ENCODE measurements around the gene TPP1.

TPP1 gene

GRCh38 chr11:6613496-6613895 lies 5.7 kb downstream of the TPP1 start:
- Histone ChIP-seq H3K9ac (peak overlapping the region; percentile 82; the same call in 1 of the 2 replicates), H3K36me3 (ENCODE audit: insufficient read depth) (no peaks in the 10 kb centered on the region), H4K20me1 (ENCODE audit: insufficient read depth) (no peaks in the 10 kb centered on the region), H3K4me2 (peak overlapping the region; percentile 52; the same call in 1 of the 2 replicates), H3K79me2 (ENCODE audit: insufficient read depth, low read depth) (peaks cover 9% of the 10 kb centered on the region; the same call in 1 of the 2 replicates), H3K27ac (peak overlapping the region; percentile 91; the same call in 1 of the 2 replicates), H3K27me3 (ENCODE audit: insufficient read depth, low read depth) (no peaks in the 10 kb centered on the region), H2AFZ (ENCODE audit: low read depth) (no peak overlapping the region), H3K4me1 (ENCODE audit: low read depth, poor library complexity, severe bottlenecking) (peaks cover 25% of the 10 kb centered on the region), H3K4me3 (IDR thresholded peaks at IDR 0.05; ENCODE audit: insufficient read depth, low read depth, low read length) (no peak overlapping the region)
- no peak for TF ChIP-seq CTCF (conservative IDR thresholded peaks at IDR 0.05; ENCODE audit: low read depth, low read length)

- peaks cover 9% of the 10 kb centered on the region; the same call in 1 of the 2 replicates for H3K79me2 ChIP-seq (ENCODE audit: insufficient read depth, low read depth)
- TF ChIP-seq CTCF (conservative IDR thresholded peaks at IDR 0.05; ENCODE audit: low read depth, low read length) = peak; percentile 80
- H3K4me1 ChIP-seq (ENCODE audit: low read depth, poor library complexity, severe bottlenecking) = peaks cover 33% of the 10 kb centered on the region
- H3K36me3 ChIP-seq (ENCODE audit: insufficient read depth) = no peaks in the 10 kb centered on the region
- no peak within 1 kb of the TSS for H3K4me3 ChIP-seq (IDR thresholded peaks at IDR 0.05; ENCODE audit: insufficient read depth, low read depth, low read length)
- peak within 1 kb of the TSS; percentile 60 for H2AFZ ChIP-seq (ENCODE audit: low read depth)
- peak within 1 kb of the TSS; percentile 82 for H3K9ac ChIP-seq
- no peaks in the 10 kb centered on the region for H4K20me1 ChIP-seq (ENCODE audit: insufficient read depth)
- H3K27me3 ChIP-seq (ENCODE audit: insufficient read depth, low read depth) = no peaks in the 10 kb centered on the region
- H3K27ac ChIP-seq = peak within 1 kb of the TSS; percentile 91
- H3K4me2 ChIP-seq = peak within 1 kb of the TSS; percentile 100
Measured at GRCh38 chr11:6612213-6613041, 6.8 kb downstream of the TPP1 start, which contains the start of gene TAF10. Gene TAF10 (minus strand): TSS chr11:6612216. CDS start chr11:6612189, 27 bp downstream.

DNA sequence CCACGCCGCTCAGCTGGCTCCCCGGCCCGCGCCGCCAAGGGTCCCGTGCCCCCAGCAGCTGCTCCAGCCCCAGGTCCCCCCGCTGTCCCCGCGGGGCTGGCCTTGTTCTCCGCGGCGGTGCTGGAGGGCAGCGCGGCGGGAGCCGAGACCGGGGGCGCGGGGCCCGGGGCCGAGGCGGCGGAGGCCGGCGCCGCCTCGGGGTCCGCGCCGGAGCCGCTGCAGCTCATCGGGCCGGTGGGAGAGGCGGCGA lies 7.3 kb downstream of the TPP1 start:
- Histone ChIP-seq H3K9ac (peak overlapping the region; percentile 82), H4K20me1 (ENCODE audit: insufficient read depth) (no peaks in the 10 kb centered on the region), H3K4me2 (peak overlapping the region; percentile 100; the same call in 1 of the 2 replicates), H3K79me2 (ENCODE audit: insufficient read depth, low read depth) (peaks cover 9% of the 10 kb centered on the region; the same call in 1 of the 2 replicates), H3K4me1 (ENCODE audit: low read depth, poor library complexity, severe bottlenecking) (peaks cover 39% of the 10 kb centered on the region), H2AFZ (ENCODE audit: low read depth) (0 out of 2 replicates have a peak overlapping the region, but pooled peaks have one; percentile 16), H3K36me3 (ENCODE audit: insufficient read depth) (no peaks in the 10 kb centered on the region), H3K4me3 (IDR thresholded peaks at IDR 0.05; ENCODE audit: insufficient read depth, low read depth, low read length) (no peak overlapping the region), H3K27me3 (ENCODE audit: insufficient read depth, low read depth) (no peaks in the 10 kb centered on the region), H3K27ac (peak overlapping the region; percentile 91; the same call in 1 of the 2 replicates)
- no peak for TF ChIP-seq CTCF (conservative IDR thresholded peaks at IDR 0.05; ENCODE audit: low read depth, low read length)

GRCh38 chr11:6611092-6611962 lies 7.9 kb downstream of the TPP1 start:
- no peak for TF ChIP-seq CTCF (conservative IDR thresholded peaks at IDR 0.05; ENCODE audit: low read depth, low read length)
- H3K4me2 ChIP-seq = peak overlapping the region; percentile 100
- H3K36me3 ChIP-seq (ENCODE audit: insufficient read depth) = no peaks in the 10 kb centered on the region
- H3K27ac ChIP-seq = peak overlapping the region; percentile 91; the same call in 1 of the 2 replicates
- peaks cover 44% of the 10 kb centered on the region for H3K4me1 ChIP-seq (ENCODE audit: low read depth, poor library complexity, severe bottlenecking)
- H3K79me2 ChIP-seq (ENCODE audit: insufficient read depth, low read depth) = peaks cover 13% of the 10 kb centered on the region; the same call in 1 of the 2 replicates
- H3K9ac ChIP-seq = peak overlapping the region; percentile 82
- 0 out of 2 replicates have a peak overlapping the region, but pooled peaks have one; percentile 16 for H2AFZ ChIP-seq (ENCODE audit: low read depth)
- H4K20me1 ChIP-seq (ENCODE audit: insufficient read depth) = no peaks in the 10 kb centered on the region
- H3K27me3 ChIP-seq (ENCODE audit: insufficient read depth, low read depth) = no peaks in the 10 kb centered on the region
- no peak overlapping the region for H3K4me3 ChIP-seq (IDR thresholded peaks at IDR 0.05; ENCODE audit: insufficient read depth, low read depth, low read length)
